HG02970 (cell line): Measurements from ENCODE around the gene P3H4.
"Not testable (repeated sequence)": the region's sequence is repeated elsewhere in the genome, so short reads cannot be mapped to it uniquely, and the experiment has no call there.

Experiments
- ATAC-seq: cut with Tn5 transposase; IDR thresholded peaks from one replicate; pipeline ENCODE4 v1.9.1; 2021; ENCODE audit warnings: mild to moderate bottlenecking, moderate library complexity, moderate number of reproducible peaks; ENCODE audit not compliant: unreplicated experiment, low FRiP score

P3H4 gene

DNA sequence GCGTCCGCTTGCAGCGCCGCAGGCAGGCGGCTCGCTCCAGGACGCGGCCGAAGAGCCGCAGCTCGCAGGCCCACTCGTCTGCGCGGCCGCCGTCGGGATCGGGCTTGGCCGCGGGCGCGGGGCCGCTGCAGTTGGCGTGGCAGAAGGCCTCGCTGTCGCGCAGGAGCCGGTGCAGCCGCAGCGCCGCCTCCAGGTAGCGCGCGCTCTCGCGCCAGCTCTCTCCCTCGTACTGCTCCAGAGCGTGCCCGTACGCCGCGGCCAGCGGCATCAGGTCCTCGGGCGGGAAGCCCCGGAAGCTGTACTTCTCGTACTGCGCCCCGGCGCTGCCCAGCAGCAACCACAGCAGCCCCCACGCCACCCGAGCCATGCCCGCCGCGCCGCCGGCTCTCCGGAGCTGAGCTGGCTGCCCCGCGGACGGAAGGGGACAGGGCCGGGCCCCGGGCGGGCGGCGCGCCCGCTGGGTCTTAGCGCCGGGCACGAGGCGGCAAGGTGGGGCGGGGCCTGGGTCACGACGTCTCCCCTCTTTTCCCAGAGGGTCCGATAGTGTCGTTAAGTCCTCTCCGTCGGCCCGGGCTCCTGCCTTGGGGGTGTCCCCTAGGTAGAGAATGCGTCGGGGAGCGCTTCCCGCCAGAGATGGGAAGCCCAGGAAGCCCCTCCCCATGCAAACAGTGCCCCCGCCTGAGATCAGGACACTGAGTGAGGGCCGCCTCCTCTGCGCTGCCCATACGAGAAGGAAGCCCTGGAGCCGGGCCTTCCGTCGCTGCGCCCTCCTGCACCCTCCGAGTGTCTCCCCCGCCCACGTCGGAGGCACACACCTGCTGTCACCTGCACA is at the start of gene P3H4:
Gene P3H4, minus strand, starts transcription at position 401 of the 832 bp plus-strand sequence. Its CDS starts 34 bp downstream, at position 367.
- ATAC-seq, result no peak

- no peak for ATAC-seq
Measured at GRCh38 chr17:41860254-41860931, 48.6 kb upstream of the P3H4 start.

DNA sequence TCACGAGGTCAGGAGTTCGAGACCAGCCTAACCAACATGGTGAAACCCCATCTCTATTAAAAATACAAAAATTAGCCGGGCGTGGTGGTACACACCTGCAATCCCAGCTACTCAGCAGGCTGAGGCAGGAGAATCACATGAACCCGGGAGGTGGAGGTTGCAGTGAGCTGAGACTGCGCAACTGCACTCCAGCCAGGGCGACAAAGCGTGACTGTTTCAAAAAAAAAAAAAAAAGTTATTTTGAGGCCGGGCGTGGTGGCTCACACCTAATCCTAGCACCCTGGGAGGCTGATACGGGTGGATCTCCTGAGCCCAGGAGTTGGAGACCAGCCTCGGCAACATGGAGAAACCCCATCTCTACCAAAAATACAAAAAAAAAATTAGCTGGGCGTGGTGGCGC is 39.6 kb upstream of the P3H4 start:
- not testable (repeated sequence) for ATAC-seq

GRCh38 chr17:41849251-41849990 is 37.7 kb upstream of the P3H4 start:
- no peak for ATAC-seq

GRCh38 chr17:41848788-41849187 is 37.0 kb upstream of the P3H4 start:
- ATAC-seq, result no peak

DNA sequence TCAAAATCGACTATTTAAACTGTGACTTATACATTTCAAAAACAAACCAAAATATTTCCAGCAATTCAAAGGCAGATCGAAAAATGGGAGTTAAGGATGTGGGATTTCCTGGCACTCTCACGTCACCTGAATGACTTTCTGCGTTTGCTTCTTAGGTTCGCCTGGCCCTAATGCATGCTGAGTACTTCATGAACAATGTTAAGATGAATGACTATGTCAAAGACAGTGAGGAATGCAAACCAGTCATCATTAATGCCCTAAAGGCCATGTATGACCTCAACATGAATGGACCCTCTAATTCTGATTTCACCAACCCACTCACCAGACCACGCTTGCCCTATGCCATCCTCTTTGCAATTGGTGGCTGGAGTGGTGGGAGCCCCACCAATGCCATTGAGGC is 33.2 kb upstream of the P3H4 start:
- no peak for ATAC-seq

GRCh38 chr17:41840781-41841180 is 29.0 kb upstream of the P3H4 start:
- not testable (repeated sequence) for ATAC-seq

- ATAC-seq, result not testable (repeated sequence)
Measured at GRCh38 chr17:41839448-41839847, 27.7 kb upstream of the P3H4 start.

DNA sequence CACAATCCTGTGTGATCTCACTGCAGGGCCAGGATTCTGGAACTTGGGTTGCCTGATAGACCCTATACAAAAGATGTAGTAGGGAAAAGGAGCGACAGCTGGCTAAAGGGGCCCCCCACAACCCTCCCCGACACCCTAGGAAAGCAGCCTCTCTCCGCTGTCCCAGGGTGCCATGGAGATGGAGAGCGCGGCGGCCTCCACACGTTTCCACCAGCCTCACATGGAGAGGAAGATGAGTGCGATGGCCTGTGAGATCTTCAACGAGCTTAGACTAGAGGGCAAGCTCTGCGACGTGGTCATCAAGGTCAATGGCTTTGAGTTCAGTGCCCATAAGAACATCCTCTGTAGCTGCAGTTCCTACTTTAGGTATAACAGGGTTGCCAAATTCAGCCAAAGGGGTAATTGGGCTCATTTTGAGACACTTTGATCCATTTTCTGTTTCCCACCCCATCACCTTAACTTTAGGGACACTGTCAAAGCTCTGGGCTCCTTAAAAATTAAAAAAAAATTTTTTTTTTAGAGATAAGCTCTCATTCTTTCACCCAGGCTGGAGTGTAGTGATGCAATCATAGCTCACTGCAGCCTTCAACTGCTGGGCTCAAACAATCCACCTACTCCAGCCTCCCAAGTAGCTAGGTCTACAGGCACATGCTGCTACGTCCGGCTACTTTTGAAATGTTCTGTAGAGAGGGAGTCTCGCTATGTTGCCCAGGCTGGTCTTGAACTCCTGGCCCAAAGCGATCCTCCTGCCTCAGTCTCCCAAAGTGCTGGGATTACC is 26.2 kb upstream of the P3H4 start, which contains the start of gene KLHL10:
Gene KLHL10, plus strand, starts transcription at position 65 of the 778 bp plus-strand sequence. Its CDS starts 108 bp downstream, at position 173.
- ATAC-seq, result no peak

- no peak for ATAC-seq
Measured at GRCh38 chr17:41836550-41837196, 24.9 kb upstream of the P3H4 start.

DNA sequence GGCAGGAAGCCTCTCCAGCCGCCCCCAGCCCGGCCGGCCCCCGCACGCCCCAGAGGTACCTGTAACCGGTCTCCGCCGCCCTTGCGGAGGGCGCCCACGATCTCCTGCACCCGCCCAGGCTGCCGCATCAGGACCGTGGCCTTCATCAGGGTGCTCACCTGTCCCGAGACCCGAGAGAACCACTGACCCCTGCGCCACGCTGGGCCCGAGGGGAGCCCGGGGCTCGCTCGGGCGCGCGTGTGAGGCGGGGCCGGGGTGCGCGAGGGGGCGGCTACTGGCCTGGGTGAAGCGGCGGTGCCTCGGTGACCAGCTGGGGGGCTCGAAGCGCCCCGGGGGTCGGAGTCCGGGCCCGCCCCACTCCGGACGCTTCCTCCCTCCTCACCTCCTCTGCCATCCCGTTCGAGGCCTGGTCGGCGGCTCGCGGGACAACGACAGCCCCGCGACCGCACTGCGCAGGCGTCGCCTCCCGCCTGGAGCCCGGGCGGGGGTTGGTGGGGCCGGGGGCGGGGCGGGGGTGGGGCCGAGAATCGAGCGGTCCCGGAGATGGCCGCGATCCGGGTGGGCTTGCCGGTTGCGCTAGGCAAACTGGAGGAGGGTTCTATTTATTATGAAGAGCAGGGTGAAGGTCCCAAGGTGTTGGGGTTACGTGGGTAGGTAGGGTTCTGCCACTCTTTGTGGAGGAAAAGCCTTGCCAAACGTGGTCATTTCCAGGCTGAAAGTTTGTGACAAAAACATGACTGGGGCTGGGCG is 24.2 kb upstream of the P3H4 start, which contains the start of gene NT5C3B:
Gene NT5C3B, minus strand, starts transcription at position 433 of the 750 bp plus-strand sequence. Its CDS starts 39 bp downstream, at position 394.
- ATAC-seq, result no peak

DNA sequence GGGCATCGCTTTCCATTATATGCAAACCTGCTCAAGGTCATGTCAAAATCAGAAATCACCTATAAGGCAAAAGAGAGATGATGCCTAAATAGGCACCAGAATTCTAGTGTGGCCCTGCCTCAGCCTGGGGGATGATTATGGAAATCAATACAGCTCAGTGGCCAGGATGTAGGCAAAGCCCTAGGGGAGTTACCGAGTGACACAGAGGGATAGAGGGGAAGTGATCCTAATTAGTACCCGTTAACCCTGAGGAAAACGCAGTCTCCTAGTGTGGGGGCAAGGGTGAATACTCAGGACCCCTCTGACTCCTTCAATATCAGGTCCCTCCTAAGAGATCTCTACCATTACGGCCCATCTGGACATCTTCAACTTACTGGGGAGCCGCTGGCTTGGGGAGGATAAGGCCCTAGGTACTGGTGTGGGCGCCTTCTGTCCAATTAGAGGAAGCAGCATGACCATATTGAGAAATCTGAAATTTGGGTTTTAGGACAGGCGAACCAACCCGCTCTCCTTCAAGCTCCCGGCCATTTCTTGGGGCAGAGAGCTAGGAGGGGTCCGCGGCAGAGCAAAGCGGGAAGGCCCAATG is 23.6 kb upstream of the P3H4 start:
- ATAC-seq, result no peak

GRCh38 chr17:41829961-41830360 is 18.2 kb upstream of the P3H4 start:
- not testable (repeated sequence) for ATAC-seq

- no peak for ATAC-seq
Measured at GRCh38 chr17:41825175-41825845, 13.6 kb upstream of the P3H4 start.

DNA sequence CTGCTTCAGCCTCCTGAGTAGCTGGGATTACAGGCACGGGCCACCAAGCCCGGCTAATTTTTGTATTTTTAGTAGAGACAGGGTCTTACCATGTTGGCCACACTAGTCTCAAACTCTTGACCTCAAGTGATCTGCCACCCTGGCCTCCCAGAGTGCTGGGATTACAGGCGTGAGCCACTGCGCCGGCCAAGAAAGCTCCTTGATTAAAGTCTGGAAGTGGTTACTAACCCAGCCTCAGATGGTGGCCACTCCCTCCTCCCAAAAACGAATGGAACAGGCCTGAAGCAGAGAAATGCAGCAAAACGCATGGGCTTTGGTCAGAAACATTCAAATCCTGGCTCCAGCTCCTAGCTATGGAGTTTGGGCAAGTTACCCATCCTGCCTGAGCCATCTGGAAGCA is 12.3 kb upstream of the P3H4 start:
- ATAC-seq, result no peak

DNA sequence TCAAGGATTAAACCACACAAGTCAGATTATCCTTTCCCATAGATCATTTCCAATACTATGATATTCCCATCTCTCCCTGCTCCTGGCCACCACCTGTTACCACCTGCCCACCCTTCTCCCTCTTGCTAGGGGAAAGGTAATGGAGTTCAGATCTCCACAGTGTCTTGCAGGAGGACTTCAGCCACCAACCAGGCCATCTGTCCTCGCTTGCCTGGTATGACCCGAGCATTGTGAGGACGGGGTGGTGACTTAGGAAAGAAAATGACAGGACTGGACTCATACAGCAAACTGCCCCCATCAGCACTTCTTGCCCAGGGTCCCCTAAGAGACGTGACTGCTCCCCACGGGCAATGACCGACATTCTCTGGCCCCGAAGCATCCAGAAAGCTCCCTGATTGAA is 11.8 kb upstream of the P3H4 start:
- no peak for ATAC-seq

DNA sequence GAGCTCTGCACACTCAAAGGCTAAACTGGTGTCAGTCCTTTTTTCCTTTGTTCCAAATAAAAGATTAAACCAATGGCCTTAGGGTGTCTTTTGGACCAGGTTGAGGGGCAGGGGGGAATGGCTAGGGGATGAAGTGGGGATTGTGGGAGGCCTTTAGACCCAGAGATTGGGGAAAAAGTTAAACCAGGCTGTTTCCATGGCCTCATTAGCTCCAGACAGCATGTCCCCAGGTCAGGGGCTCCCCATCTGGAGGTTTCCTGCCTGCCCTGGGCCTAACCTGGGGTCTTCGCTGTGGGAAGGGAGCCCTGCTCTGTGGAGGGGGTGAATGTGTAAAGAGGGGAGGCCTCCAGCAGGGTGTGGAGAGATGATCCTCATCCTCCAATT is 11.4 kb upstream of the P3H4 start:
- ATAC-seq, result no peak
